C4-2B (cell line): Measurements from ENCODE around the gene C9orf43.
"Not testable (repeated sequence)": the region's sequence is repeated elsewhere in the genome, so short reads cannot be mapped to it uniquely, and the experiment has no call there.

Experiments
- H3K27ac ChIP-seq: fragments of 450-650 bp; 2 replicates; pipeline ENCODE4 v1.5.1; 2017
- ZFX ChIP-seq: fragments of 450-650 bp; IDR thresholded peaks from 2 replicates; pipeline ENCODE4 v1.6.1; 2017
- TF ChIP-seq, protein P1 (sequence below): fragments of 450-650 bp; conservative IDR thresholded peaks from 2 replicates; pipeline ENCODE4 v1.5.1; 2017; ENCODE audit warnings: mild to moderate bottlenecking

C9orf43 gene

DNA sequence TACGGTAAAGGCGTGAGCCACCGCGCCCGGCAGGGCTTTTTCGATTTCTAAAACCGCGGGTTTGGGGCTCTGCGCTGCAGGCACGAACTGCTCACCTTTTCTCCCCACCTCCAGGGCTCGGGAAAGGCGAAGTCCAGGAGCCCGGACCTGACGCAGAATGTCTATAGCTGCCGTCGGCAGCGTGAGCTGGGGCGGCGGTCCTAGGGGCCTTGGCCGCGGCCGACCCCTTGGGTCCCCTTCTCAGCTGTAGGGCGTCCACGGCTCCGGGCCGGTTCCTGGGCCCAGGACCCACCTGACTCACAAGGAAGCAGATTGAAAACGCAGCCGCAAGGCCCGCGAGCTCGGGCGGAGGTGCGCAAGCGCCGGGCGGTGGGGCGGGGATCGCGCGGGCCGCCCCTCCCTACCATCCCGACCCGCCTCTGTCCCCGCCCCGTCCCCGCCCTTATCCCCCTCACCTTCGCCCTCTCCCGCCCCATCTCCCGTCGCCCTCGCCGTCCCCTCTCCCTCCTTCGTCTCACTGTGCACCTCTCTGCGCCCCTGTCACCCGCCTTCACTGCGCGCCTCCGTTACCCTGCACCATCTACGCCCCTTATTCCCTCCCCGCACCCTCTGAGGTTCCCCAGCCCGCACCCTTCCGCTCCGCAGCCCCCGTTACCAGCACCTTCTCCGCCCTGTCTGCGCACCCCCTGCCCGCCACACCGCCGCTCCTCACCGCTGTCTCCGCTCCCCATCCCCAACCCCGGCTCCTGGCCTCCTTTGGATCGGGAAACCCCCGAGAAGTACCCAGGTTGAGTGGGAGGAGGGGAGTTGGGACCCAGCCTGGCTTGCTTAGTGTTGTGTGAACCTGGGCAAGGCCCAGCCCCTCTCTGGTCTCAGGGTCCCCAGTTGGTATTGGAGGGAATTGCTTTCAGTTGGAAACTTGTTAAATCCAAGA is 33.6 kb upstream of the C9orf43 start, which contains the start of gene HDHD3:
Gene HDHD3 (minus strand): TSS at position 353 of the 934 bp plus-strand sequence. CDS start 2,632 bp downstream, outside the sequence.
- H3K27ac ChIP-seq, result peak within 1 kb of the TSS; percentile 80
- TF ChIP-seq ZFX, result peak; percentile 62; the same call in 1 of the 2 replicates
- TF ChIP-seq, protein P1, sequence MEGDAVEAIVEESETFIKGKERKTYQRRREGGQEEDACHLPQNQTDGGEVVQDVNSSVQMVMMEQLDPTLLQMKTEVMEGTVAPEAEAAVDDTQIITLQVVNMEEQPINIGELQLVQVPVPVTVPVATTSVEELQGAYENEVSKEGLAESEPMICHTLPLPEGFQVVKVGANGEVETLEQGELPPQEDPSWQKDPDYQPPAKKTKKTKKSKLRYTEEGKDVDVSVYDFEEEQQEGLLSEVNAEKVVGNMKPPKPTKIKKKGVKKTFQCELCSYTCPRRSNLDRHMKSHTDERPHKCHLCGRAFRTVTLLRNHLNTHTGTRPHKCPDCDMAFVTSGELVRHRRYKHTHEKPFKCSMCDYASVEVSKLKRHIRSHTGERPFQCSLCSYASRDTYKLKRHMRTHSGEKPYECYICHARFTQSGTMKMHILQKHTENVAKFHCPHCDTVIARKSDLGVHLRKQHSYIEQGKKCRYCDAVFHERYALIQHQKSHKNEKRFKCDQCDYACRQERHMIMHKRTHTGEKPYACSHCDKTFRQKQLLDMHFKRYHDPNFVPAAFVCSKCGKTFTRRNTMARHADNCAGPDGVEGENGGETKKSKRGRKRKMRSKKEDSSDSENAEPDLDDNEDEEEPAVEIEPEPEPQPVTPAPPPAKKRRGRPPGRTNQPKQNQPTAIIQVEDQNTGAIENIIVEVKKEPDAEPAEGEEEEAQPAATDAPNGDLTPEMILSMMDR, result no peak

DNA sequence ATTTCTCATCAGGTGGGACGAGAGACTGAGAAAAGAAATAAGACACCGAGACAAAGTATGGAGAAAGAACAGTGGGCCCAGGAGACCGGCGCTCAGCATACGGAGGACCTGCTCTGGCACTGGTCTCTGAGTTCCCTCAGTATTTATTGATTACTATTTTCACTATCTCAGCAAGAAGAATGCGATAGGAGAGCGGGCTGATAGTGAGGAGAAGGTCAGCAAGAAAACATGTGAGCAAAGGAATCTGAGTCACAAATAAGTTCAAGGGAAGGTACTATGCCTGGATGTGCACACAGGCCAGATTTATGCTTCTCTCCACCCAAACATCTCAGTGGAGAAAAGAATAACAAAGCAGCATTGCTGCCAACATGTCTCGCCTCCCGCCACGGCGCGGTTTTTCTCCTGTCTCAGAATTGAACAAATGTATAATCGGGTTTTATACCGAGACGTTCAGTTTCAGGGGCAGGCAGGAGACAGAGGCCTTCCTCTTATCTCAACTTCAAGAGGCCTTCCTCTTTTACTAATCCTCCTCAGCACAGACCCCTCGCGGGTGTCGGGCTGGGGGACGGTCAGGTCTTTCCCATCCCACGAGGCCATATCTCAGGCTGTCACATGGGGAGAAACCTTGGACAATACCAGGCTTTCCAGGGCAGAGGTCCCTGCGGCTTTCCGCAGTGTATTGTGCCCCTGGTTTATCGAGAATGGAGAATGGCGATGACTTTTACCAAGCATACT is 31.3 kb upstream of the C9orf43 start:
- not testable (repeated sequence) for H3K27ac ChIP-seq

DNA sequence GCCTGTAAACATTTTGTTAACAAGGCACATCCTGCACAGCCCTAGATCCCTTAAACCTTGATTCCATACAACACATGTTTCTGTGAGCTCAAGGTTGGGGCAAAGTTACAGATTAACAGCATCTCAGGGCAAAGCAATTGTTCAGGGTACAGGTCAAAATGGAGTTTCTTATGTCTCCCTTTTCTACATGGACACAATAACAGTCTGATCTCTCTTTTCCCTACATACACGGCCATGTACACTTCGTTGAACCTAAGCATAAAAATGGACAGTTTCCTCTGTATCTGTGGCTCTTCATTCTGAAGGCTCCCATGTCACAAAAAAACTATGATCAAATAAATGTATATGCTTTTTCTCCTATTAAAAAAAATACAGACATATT is 30.7 kb upstream of the C9orf43 start:
- H3K27ac ChIP-seq, result not testable (repeated sequence)

DNA sequence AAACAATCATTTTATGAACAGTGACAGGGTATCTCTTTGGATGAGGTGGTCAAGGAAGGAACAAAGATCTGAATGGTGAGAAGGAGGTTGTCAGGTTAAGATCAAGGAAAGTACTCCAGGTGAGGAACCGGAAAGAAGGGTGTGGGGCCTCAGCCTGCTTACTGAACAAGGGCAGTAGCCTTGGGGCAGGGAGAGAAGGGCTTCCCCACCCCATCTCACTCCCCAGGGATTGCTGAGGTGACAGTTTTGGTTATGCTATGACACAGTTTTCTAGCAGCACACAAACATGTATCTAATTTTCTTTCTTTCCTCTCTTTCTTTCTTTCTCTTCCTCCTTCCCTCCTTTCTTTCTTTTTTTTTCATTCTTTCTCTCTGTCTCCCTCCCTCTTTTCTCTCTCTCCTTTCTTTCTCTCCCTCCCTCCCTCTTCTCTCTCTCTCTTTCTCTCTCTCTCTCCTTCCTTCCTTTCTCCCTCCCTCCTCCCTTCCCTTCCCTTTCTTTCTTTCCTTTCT is 29.6 kb upstream of the C9orf43 start:
- peak overlapping the region; percentile 90 for H3K27ac ChIP-seq
- TF ChIP-seq, protein P1, result no peak
- no peak for TF ChIP-seq ZFX

DNA sequence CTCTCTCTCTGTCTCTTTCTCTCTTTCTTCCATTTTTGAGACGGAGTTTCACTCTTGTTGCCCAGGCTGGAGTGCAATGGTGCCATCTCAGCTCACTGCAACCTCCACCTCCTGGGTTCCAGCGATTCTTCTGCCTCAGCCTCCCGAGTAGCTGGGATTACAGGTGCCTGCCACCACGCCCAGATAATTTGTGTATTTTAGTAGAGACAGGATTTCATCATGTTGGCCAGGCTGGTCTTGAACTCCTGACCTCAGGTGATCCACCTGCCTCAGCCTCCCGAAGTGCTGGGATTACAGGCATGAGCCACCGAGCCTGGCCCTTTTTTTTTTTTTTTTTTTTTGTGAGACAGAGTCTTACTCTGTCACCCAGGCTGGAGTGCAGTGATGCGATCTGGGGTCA is 29.1 kb upstream of the C9orf43 start:
- peak overlapping the region; percentile 90 for H3K27ac ChIP-seq

DNA sequence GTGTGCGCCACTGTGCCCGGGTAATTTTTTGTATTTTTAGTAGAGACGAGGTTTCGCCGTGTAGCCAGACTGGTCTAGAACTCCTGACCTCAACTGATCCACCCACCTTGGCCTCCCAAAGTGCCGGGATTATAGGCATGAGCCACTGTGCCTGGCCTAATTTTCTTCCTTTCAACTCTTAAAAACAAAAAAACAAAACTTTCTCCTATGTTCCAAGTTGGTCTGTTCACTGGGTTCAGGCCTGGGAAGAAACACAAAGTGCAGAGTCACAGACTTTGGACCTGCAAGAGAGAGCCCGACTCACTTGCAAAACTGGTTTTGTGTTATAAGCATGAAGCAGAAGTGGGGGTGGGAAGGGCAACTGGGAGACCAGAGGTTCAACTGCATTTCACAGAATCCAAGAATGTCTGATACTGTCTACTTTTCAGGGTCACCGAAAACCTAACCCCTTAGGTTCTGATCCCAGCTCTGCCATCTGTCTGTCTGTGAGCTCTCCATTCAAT is 28.6 kb upstream of the C9orf43 start:
- no peak for TF ChIP-seq ZFX
- TF ChIP-seq, protein P1, result no peak
- peak overlapping the region; percentile 90 for H3K27ac ChIP-seq

DNA sequence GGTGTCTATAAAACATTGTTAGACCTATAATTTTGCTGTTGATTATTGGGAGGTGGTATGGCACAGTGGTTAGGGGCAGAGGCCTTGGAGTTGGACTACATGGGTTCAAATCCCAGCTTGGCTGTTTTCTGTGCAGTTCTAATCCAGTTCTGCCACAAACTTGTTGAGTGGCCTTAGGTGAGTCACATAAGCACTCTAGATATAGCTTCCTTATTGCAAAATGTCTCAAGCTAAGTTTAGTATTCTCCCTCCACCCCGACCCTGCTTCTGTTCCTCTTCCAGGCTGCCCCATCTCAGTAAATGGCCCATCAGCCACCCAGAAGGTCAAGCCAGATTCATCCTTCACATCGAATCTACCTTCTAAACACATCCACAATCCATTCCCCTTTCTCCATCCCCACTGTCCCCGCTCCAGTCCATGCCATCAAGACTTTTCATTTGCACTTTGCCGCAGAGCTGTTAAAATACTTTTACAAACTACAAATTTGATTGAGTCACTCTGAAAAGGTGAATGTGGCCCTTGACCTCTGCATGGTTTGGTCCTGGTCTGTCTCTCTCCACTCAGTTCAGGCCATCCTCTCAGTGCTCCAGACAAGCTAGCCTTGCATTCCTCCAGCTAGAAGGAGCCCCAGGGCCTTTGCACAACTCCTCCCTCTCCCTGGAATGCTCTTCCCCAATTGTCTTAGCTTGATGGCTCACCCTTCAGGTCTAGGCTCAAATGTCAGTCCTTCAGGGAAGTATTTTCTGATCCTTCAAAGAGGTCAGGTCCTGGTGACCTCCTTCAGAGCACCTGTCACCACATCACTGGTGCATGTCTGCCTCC is 23.8 kb upstream of the C9orf43 start:
- TF ChIP-seq, protein P1, result no peak
- TF ChIP-seq ZFX, result no peak

DNA sequence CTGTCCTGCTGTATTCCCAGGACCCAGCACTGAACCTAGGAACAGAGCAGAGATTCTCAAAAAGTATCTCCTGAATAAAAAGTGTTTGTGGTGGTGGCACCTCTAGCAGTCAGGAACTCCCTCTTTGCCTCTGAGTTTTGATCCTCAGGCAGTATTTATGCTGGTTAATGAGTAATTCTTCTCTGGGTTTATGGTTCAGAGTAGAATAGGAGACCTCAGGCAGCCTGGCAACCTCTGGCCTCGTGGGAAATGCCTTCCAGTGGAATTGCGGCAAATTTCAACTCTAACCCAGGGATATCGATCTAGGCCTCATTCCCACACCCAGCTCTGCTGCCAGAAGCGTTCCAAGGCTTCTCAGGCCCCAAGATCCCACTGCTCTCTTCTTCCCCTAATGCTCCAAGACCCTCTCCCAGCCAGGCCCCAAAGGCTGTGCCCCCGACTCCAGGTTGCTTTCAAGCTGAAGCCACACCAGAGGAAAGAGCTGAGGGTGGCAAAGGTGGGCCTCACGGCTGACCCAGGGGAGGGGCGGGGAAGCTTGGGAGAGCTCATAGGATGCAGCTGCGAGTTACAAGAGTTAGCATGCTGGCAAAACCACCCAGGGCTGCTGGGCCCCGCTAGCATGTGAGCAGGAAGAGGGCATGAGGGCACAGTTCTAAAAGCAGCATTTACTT is 22.9 kb upstream of the C9orf43 start:
- TF ChIP-seq, protein P1, result no peak
- no peak for TF ChIP-seq ZFX

More for the DNA sequence above, 23.8 kb upstream of the C9orf43 start:
- H3K27ac ChIP-seq, result no peak overlapping the region

More for the DNA sequence above, 22.9 kb upstream of the C9orf43 start:
- no peak overlapping the region for H3K27ac ChIP-seq
